ENCODE data around the gene GATC.

The GATC gene

DNA sequence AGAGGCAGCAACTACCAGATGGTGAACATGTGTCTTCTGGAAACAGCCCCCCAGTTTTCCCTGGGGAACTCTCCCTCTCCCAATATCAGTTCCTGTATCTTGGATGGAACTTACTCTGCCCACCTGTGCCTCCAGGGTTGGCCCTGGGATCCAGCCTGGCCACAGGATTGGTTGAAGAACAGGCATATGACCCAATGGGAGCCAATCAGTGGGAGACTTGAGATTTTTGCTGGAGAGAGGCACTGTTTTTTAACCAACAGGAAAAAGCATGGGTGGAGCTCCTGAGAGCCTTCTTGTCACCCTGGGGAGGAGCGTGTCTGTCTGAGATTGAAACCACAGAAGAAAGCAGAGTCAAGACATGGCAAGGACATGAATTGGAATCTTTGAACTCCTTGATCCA, 42.0 kb upstream of the GATC start:
- no peak overlapping the region for H3K27ac ChIP-seq
- H3K4me3 ChIP-seq (ENCODE audit: low read depth, low read length), result no peak overlapping the region
- no peak for DNase-seq
- H3K36me3 ChIP-seq (replicated peaks), result no peaks in the 10 kb centered on the region
- in situ Hi-C loops (cut with HindIII; ENCODE audit: low pct_ligation_motif_present, low sequenced_read_pairs), result no loop called here
- TF ChIP-seq, protein P1, sequence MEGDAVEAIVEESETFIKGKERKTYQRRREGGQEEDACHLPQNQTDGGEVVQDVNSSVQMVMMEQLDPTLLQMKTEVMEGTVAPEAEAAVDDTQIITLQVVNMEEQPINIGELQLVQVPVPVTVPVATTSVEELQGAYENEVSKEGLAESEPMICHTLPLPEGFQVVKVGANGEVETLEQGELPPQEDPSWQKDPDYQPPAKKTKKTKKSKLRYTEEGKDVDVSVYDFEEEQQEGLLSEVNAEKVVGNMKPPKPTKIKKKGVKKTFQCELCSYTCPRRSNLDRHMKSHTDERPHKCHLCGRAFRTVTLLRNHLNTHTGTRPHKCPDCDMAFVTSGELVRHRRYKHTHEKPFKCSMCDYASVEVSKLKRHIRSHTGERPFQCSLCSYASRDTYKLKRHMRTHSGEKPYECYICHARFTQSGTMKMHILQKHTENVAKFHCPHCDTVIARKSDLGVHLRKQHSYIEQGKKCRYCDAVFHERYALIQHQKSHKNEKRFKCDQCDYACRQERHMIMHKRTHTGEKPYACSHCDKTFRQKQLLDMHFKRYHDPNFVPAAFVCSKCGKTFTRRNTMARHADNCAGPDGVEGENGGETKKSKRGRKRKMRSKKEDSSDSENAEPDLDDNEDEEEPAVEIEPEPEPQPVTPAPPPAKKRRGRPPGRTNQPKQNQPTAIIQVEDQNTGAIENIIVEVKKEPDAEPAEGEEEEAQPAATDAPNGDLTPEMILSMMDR (IDR thresholded peaks at IDR 0.05; ENCODE audit: low read depth, low read length, missing control alignments), result no peak
- H3K27me3 ChIP-seq (replicated peaks), result no peaks in the 10 kb centered on the region

GRCh38 chr12:120406069-120406468, 40.2 kb upstream of the GATC start:
- H3K27ac ChIP-seq, result no peak overlapping the region
- in situ Hi-C loops (cut with HindIII; ENCODE audit: low pct_ligation_motif_present, low sequenced_read_pairs), result no loop called here
- no peak for DNase-seq
- H3K4me3 ChIP-seq (ENCODE audit: low read depth, low read length), result no peak overlapping the region
- H3K27me3 ChIP-seq (replicated peaks), result no peaks in the 10 kb centered on the region
- H3K36me3 ChIP-seq (replicated peaks), result no peaks in the 10 kb centered on the region
- TF ChIP-seq, protein P1 (IDR thresholded peaks at IDR 0.05; ENCODE audit: low read depth, low read length, missing control alignments), result no peak

GRCh38 chr12:120406553-120406952, 39.7 kb upstream of the GATC start:
- in situ Hi-C loops (cut with HindIII; ENCODE audit: low pct_ligation_motif_present, low sequenced_read_pairs), result no loop called here
- Histone ChIP-seq H3K27me3 (replicated peaks) (no peaks in the 10 kb centered on the region), H3K27ac (no peak overlapping the region), H3K4me3 (ENCODE audit: low read depth, low read length) (no peak overlapping the region), H3K36me3 (replicated peaks) (no peaks in the 10 kb centered on the region)
- TF ChIP-seq, protein P1 (IDR thresholded peaks at IDR 0.05; ENCODE audit: low read depth, low read length, missing control alignments), result no peak
- no peak for DNase-seq

DNA sequence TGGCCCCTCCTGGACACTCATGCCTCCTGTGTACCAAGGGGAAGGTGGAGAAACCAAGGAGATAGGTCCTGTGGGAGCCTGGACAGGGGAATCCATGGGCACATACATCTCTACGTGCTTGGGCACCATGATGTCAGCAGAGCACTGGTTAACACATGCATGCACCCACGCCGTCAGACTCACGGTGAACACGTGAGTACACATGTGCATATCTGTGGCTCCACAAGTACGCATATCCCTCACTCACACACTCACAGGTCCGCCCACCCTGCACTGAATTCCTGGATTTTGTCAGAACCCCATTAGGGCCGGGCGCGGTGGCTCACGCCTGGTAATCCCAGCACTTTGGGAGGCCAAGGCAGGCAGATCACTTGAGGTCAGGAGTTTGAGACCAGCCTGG, 37.5 kb upstream of the GATC start:
- TF ChIP-seq, protein P1 (IDR thresholded peaks at IDR 0.05; ENCODE audit: low read depth, low read length, missing control alignments), result no peak
- DNase-seq, result no peak
- H3K27ac ChIP-seq, result no peak overlapping the region
- in situ Hi-C loops (cut with HindIII; ENCODE audit: low pct_ligation_motif_present, low sequenced_read_pairs), result no loop called here
- H3K36me3 ChIP-seq (replicated peaks), result no peaks in the 10 kb centered on the region
- no peaks in the 10 kb centered on the region for H3K27me3 ChIP-seq (replicated peaks)
- no peak overlapping the region for H3K4me3 ChIP-seq (ENCODE audit: low read depth, low read length)

GRCh38 chr12:120412421-120412820, 33.8 kb upstream of the GATC start:
- no peaks in the 10 kb centered on the region for H3K27me3 ChIP-seq (replicated peaks)
- TF ChIP-seq, protein P1 (IDR thresholded peaks at IDR 0.05; ENCODE audit: low read depth, low read length, missing control alignments), result no peak
- in situ Hi-C loops (cut with HindIII; ENCODE audit: low pct_ligation_motif_present, low sequenced_read_pairs), result no loop called here
- H3K36me3 ChIP-seq (replicated peaks), result no peaks in the 10 kb centered on the region
- DNase-seq, result no peak
- no peak overlapping the region for H3K4me3 ChIP-seq (ENCODE audit: low read depth, low read length)
- H3K27ac ChIP-seq, result no peak overlapping the region

- no peak for DNase-seq
- H3K27ac ChIP-seq, result no peak overlapping the region
- H3K4me3 ChIP-seq (ENCODE audit: low read depth, low read length), result no peak overlapping the region
- H3K36me3 ChIP-seq (replicated peaks), result no peaks in the 10 kb centered on the region
- TF ChIP-seq, protein P1 (IDR thresholded peaks at IDR 0.05; ENCODE audit: low read depth, low read length, missing control alignments), result no peak
- no peaks in the 10 kb centered on the region for H3K27me3 ChIP-seq (replicated peaks)
- in situ Hi-C loops (cut with HindIII; ENCODE audit: low pct_ligation_motif_present, low sequenced_read_pairs), result no loop called here
Measured at GRCh38 chr12:120413901-120414695, 32.1 kb upstream of the GATC start.

All from brain microvascular endothelial cell (primary cell).